GM23338 (cell line): Measurements from ENCODE around the gene DUSP11. TPM values are rescaled to one million over a fixed set of nuclear protein-coding genes. Genes with fewer than 3 reads are reported as not detected.

Experiments used
- ATAC-seq: fragments of 200-7000 bp; cut with Tn5 transposase; 3 replicates; pipeline ENCODE4 v1.9.1; 2020
- DNase-seq: peaks from one replicate; pipeline ENCODE4 v3.0.0-alpha.2; 2015; ENCODE audit warnings: low spot score
- H2AFZ ChIP-seq: fragments of 200-600 bp; sonication (generic); 2 replicates; pipeline ENCODE4 v1.8.0; 2016; ENCODE audit warnings: antibody characterized with exemption, mild to moderate bottlenecking, moderate library complexity
- H3F3A ChIP-seq: fragments of 200-600 bp; sonication (generic); replicated peaks from 2 replicates; pipeline ENCODE4 v1.8.0; 2017; ENCODE audit warnings: antibody characterized with exemption, mixed run types, low read depth
- H3K27ac ChIP-seq: fragments of 200-600 bp; sonication (generic); 2 replicates; pipeline ENCODE4 v1.6.1; 2016; ENCODE audit warnings: low read depth
- H3K27me3 ChIP-seq: fragments of 200-600 bp; sonication (generic); 2 replicates; pipeline ENCODE4 v1.8.0; 2016; ENCODE audit warnings: mild to moderate bottlenecking, mixed run types, moderate library complexity; ENCODE audit not compliant: insufficient read depth
- H3K36me3 ChIP-seq: fragments of 200-600 bp; sonication (generic); 2 replicates; pipeline ENCODE4 v1.8.0; 2016; ENCODE audit warnings: mild to moderate bottlenecking; ENCODE audit not compliant: insufficient read depth
- H3K4me1 ChIP-seq: fragments of 200-600 bp; sonication (generic); 2 replicates; pipeline ENCODE4 v1.8.0; 2016; ENCODE audit warnings: mild to moderate bottlenecking, moderate library complexity; ENCODE audit not compliant: insufficient read depth
- H3K4me2 ChIP-seq: fragments of 200-600 bp; sonication (generic); 2 replicates; pipeline ENCODE4 v1.7.1; 2017; ENCODE audit warnings: mixed run types
- H3K4me3 ChIP-seq: fragments of 200-600 bp; sonication (generic); 2 replicates; pipeline ENCODE4 v1.6.1; 2016; ENCODE audit warnings: mixed run types
- H3K79me2 ChIP-seq: fragments of 200-600 bp; sonication (generic); replicated peaks from 2 replicates; pipeline ENCODE4 v1.8.0; 2017; ENCODE audit warnings: mild to moderate bottlenecking; ENCODE audit not compliant: insufficient read depth
- H3K9me2 ChIP-seq: fragments of 200-600 bp; sonication (generic); 2 replicates; pipeline ENCODE4 v1.8.0; 2017; ENCODE audit not compliant: insufficient read depth
- H4K20me1 ChIP-seq: fragments of 200-600 bp; sonication (generic); replicated peaks from 2 replicates; pipeline ENCODE4 v1.8.0; 2017; ENCODE audit warnings: mild to moderate bottlenecking; ENCODE audit not compliant: insufficient read depth
- H3K27ac Mint-ChIP-seq: 2 replicates; pipeline ENCODE4 v1.8.0; 2020; ENCODE audit warnings: inconsistent platforms, mild to moderate bottlenecking, moderate library complexity, mixed read lengths
- H3K27me3 Mint-ChIP-seq: 3 replicates; pipeline ENCODE4 v1.8.0; 2022; ENCODE audit warnings: low read depth, mild to moderate bottlenecking, moderate library complexity, mixed read lengths, inconsistent platforms; ENCODE audit not compliant: insufficient read depth, poor library complexity
- H3K36me3 Mint-ChIP-seq: 3 replicates; pipeline ENCODE4 v1.8.0; 2021; ENCODE audit warnings: low read depth, mild to moderate bottlenecking, inconsistent platforms, moderate library complexity, mixed read lengths
- H3K4me1 Mint-ChIP-seq: 3 replicates; pipeline ENCODE4 v1.8.0; 2020; ENCODE audit warnings: mild to moderate bottlenecking, inconsistent platforms, mixed read lengths
- H3K4me3 Mint-ChIP-seq: 3 replicates; pipeline ENCODE4 v1.8.0; 2021; ENCODE audit warnings: moderate library complexity, mild to moderate bottlenecking, inconsistent platforms, mixed read lengths
- H3K9me3 Mint-ChIP-seq: 3 replicates; pipeline ENCODE4 v1.8.0; 2020; ENCODE audit warnings: moderate library complexity, mild to moderate bottlenecking, inconsistent platforms, mixed read lengths
- CREB1 ChIP-seq: fragments of 250-450 bp; sonication (Bioruptor Pico); IDR thresholded peaks from 2 replicates; pipeline ENCODE4 v1.5.0; 2020; ENCODE audit warnings: low read depth, mild to moderate bottlenecking, moderate library complexity
- EZH2 ChIP-seq: fragments of 200-600 bp; sonication (generic); IDR thresholded peaks from one replicate; pipeline ENCODE4 v1.8.0; 2017; ENCODE audit warnings: antibody characterized with exemption, mild to moderate bottlenecking, low read depth; ENCODE audit not compliant: unreplicated experiment
- EZH2phosphoT487 ChIP-seq: fragments of 200-600 bp; sonication (generic); IDR thresholded peaks from one replicate; pipeline ENCODE4 v1.8.1; 2018; ENCODE audit warnings: antibody characterized with exemption; ENCODE audit not compliant: unreplicated experiment
- JUNB ChIP-seq: IDR thresholded peaks from one replicate; pipeline ENCODE4 v1.6.1; 2016; ENCODE audit warnings: antibody characterized with exemption; ENCODE audit not compliant: unreplicated experiment
- NANOG ChIP-seq: IDR thresholded peaks from 2 replicates; pipeline ENCODE4 v1.6.1; 2016; ENCODE audit warnings: antibody characterized with exemption, borderline replicate concordance
- polyA plus RNA-seq: library from polyadenylated mRNA; unstranded; fragments of >200 nt; fragmentation: Nextera tagmentation; extraction: Ambion mirVana; gene quantifications from 2 replicates; pipeline ENCODE4 v1.2.1, GENCODE V29; 2016
- total RNA-seq: library from RNA; depleted of rRNA; stranded (reverse); fragments of >200 nt; shearing (Covaris generic); gene quantifications from 2 replicates; pipeline ENCODE4 v1.2.3, GENCODE V29; 2014
- TF ChIP-seq, protein P1 (sequence below): fragments of 250-450 bp; sonication (Bioruptor Pico); IDR thresholded peaks from 2 replicates; pipeline ENCODE4 v1.5.0; 2020; ENCODE audit warnings: mild to moderate bottlenecking, moderate library complexity
- TF ChIP-seq, protein P2 (sequence below), 2 experiments: fragments of 200-600 bp in 1 of 2; sonication (generic) in 1 of 2; conservative IDR thresholded peaks; 2 replicates each; pipeline versions ENCODE4 v1.5.1 to v1.6.1; 2016 to 2017; ENCODE audit warnings: antibody characterized with exemption in 2 of 2, low read depth in 2 of 2, mild to moderate bottlenecking in 2 of 2, moderate library complexity in 1 of 2
- TF ChIP-seq, protein P3 (sequence below): IDR thresholded peaks from 2 replicates; pipeline ENCODE4 v1.6.1; 2016; ENCODE audit warnings: antibody characterized with exemption

Gene DUSP11
- total and polyA plus RNA-seq, 2 experiments from 2014 or later = 21.0 to 23.3 TPM

DNA sequence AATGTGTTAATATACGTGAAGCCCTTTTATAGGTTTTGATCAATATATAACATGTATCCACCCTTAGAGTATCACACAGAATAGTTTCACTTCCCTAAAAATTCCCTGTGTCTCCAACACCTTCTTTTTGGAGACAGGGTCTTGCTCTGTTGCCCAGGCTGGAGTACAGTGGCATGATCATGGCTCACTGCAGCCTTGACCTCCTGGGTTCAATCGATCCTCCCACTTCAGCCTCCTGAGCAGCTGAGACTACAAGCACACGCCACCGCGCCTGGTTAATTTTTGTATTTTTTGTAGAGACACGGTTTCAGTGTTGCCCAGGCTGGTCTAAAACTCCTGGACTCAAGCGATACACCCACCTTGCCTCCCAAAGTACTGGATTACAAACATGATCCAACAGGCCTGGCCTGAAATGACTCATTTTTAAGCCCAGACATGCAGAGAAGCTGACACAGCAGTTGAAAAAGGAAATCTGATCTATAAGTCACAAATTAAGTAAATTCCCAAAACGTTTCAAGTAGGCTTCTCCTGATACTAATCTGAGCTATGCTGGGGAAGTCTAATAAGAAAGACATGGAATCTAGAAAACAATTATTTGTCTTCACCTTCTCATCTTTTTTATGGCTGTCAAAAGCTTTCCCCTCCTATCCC lies 2.9 kb downstream of the DUSP11 start (continued):
- TF ChIP-seq, protein P1, sequence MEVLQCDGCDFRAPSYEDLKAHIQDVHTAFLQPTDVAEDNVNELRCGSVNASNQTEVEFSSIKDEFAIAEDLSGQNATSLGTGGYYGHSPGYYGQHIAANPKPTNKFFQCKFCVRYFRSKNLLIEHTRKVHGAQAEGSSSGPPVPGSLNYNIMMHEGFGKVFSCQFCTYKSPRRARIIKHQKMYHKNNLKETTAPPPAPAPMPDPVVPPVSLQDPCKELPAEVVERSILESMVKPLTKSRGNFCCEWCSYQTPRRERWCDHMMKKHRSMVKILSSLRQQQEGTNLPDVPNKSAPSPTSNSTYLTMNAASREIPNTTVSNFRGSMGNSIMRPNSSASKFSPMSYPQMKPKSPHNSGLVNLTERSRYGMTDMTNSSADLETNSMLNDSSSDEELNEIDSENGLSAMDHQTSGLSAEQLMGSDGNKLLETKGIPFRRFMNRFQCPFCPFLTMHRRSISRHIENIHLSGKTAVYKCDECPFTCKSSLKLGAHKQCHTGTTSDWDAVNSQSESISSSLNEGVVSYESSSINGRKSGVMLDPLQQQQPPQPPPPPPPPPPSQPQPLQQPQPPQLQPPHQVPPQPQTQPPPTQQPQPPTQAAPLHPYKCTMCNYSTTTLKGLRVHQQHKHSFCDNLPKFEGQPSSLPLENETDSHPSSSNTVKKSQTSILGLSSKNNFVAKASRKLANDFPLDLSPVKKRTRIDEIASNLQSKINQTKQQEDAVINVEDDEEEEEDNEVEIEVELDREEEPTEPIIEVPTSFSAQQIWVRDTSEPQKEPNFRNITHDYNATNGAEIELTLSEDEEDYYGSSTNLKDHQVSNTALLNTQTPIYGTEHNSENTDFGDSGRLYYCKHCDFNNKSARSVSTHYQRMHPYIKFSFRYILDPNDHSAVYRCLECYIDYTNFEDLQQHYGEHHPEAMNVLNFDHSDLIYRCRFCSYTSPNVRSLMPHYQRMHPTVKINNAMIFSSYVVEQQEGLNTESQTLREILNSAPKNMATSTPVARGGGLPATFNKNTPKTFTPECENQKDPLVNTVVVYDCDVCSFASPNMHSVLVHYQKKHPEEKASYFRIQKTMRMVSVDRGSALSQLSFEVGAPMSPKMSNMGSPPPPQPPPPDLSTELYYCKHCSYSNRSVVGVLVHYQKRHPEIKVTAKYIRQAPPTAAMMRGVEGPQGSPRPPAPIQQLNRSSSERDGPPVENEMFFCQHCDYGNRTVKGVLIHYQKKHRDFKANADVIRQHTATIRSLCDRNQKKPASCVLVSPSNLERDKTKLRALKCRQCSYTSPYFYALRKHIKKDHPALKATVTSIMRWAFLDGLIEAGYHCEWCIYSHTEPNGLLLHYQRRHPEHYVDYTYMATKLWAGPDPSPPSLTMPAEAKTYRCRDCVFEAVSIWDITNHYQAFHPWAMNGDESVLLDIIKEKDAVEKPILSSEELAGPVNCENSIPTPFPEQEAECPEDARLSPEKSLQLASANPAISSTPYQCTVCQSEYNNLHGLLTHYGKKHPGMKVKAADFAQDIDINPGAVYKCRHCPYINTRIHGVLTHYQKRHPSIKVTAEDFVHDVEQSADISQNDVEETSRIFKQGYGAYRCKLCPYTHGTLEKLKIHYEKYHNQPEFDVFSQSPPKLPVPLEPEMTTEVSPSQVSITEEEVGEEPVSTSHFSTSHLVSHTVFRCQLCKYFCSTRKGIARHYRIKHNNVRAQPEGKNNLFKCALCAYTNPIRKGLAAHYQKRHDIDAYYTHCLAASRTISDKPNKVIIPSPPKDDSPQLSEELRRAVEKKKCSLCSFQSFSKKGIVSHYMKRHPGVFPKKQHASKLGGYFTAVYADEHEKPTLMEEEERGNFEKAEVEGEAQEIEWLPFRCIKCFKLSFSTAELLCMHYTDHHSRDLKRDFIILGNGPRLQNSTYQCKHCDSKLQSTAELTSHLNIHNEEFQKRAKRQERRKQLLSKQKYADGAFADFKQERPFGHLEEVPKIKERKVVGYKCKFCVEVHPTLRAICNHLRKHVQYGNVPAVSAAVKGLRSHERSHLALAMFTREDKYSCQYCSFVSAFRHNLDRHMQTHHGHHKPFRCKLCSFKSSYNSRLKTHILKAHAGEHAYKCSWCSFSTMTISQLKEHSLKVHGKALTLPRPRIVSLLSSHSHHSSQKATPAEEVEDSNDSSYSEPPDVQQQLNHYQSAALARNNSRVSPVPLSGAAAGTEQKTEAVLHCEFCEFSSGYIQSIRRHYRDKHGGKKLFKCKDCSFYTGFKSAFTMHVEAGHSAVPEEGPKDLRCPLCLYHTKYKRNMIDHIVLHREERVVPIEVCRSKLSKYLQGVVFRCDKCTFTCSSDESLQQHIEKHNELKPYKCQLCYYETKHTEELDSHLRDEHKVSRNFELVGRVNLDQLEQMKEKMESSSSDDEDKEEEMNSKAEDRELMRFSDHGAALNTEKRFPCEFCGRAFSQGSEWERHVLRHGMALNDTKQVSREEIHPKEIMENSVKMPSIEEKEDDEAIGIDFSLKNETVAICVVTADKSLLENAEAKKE = no peak
- TF ChIP-seq JUNB (no peak), EZH2 (no peak)
- TF ChIP-seq, protein P2, sequence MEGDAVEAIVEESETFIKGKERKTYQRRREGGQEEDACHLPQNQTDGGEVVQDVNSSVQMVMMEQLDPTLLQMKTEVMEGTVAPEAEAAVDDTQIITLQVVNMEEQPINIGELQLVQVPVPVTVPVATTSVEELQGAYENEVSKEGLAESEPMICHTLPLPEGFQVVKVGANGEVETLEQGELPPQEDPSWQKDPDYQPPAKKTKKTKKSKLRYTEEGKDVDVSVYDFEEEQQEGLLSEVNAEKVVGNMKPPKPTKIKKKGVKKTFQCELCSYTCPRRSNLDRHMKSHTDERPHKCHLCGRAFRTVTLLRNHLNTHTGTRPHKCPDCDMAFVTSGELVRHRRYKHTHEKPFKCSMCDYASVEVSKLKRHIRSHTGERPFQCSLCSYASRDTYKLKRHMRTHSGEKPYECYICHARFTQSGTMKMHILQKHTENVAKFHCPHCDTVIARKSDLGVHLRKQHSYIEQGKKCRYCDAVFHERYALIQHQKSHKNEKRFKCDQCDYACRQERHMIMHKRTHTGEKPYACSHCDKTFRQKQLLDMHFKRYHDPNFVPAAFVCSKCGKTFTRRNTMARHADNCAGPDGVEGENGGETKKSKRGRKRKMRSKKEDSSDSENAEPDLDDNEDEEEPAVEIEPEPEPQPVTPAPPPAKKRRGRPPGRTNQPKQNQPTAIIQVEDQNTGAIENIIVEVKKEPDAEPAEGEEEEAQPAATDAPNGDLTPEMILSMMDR (conservative IDR thresholded peaks at IDR 0.05; ENCODE audit: low read depth in 2 of 2) = no peak
- TF ChIP-seq, protein P3, sequence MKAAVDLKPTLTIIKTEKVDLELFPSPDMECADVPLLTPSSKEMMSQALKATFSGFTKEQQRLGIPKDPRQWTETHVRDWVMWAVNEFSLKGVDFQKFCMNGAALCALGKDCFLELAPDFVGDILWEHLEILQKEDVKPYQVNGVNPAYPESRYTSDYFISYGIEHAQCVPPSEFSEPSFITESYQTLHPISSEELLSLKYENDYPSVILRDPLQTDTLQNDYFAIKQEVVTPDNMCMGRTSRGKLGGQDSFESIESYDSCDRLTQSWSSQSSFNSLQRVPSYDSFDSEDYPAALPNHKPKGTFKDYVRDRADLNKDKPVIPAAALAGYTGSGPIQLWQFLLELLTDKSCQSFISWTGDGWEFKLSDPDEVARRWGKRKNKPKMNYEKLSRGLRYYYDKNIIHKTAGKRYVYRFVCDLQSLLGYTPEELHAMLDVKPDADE = no peak

DNA sequence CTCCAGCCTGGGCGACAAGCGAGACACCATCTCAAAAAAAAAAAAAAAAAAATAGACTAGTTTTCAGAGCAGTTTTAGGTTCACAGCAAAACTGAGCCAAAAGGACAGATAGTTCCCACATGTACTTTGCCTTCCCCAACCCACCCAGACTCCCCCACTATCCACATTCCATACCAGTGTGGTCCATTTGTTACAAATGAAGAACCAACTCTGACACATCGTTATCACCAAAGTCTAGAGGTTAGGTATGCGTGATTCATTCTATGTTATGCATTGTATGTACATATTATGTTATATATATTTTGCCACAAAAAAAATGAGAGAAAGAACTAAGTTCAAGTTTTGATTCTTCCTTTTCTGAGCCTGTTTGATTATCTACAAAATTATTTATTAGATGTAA lies 3.5 kb downstream of the DUSP11 start:
- Histone ChIP-seq H3K27me3 (no peaks in the 10 kb centered on the region), H3K4me2 (no peak overlapping the region), H3K4me3 (no peak overlapping the region), H3K79me2 (peaks cover 17% of the 10 kb centered on the region), H4K20me1 (no peaks in the 10 kb centered on the region; the same call in none of the 2 replicates), H2AFZ (no peak overlapping the region), H3K27ac (no peak overlapping the region), H3K9me2 (no peaks in the 10 kb centered on the region), H3K4me1 (no peaks in the 10 kb centered on the region), H3F3A (no peaks in the 10 kb centered on the region), H3K36me3 (peaks cover 32% of the 10 kb centered on the region; the same call in 1 of the 2 replicates)
- peaks cover 48% of the 10 kb centered on the region for H3K36me3 Mint-ChIP-seq
- no peak overlapping the region for H3K4me3 Mint-ChIP-seq
- TF ChIP-seq NANOG (no peak), JUNB (no peak), CREB1 (CRISPR knock-in tag) (no peak), EZH2phosphoT487 (no peak)
- TF ChIP-seq, protein P3 = no peak
- no peak for DNase-seq
- H3K27me3 Mint-ChIP-seq = no peaks in the 10 kb centered on the region
- ATAC-seq = no peak
- 0 out of 3 replicates have a peak, but pooled peaks cover 5% of the 10 kb centered on the region for H3K4me1 Mint-ChIP-seq
- no peaks in the 10 kb centered on the region for H3K9me3 Mint-ChIP-seq
- no peak overlapping the region for H3K27ac Mint-ChIP-seq
